Measurements from ENCODE around the gene POGZ.
"Not testable (repeated sequence)": the region's sequence is repeated elsewhere in the genome, so short reads cannot be mapped to it uniquely, and the experiment has no call there.

POGZ gene

DNA sequence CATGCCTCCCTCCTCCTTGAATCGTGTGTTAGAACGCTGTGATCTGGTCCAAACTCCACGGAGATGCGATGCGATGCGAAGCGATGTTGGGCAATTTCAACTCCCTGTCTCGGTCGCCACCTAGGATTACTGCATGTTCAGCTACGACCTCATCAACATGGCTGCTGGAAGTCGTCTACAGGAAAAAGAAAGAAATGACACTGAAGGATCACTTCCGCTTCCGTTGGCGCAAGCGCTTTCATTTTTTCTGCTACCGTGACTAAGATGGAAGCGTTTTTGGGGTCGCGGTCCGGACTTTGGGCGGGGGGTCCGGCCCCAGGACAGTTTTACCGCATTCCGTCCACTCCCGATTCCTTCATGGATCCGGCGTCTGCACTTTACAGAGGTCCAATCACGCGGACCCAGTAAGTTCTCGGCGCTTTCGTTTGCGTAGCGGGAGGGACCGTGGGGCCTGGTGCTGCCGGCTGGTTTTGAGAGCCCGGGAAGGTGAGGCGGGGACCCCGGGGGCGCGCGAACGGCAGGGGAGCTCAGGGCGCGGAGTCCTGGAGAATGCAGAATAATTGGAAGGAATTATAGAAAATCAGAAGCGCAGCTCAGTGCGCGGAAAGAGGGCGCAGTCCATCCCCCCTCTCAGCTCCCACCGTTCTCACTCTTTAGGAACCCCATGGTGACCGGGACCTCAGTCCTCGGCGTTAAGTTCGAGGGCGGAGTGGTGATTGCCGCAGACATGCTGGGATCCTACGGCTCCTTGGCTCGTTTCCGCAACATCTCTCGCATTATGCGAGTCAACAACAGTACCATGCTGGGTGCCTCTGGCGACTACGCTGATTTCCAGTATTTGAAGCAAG lies 59.7 kb downstream of the POGZ start, which contains the start of gene PSMB4:
Gene PSMB4, plus strand, starts transcription at position 250 of the 848 bp plus-strand sequence. Its CDS starts 15 bp downstream, at position 265.
- TF ChIP-seq, protein P1, sequence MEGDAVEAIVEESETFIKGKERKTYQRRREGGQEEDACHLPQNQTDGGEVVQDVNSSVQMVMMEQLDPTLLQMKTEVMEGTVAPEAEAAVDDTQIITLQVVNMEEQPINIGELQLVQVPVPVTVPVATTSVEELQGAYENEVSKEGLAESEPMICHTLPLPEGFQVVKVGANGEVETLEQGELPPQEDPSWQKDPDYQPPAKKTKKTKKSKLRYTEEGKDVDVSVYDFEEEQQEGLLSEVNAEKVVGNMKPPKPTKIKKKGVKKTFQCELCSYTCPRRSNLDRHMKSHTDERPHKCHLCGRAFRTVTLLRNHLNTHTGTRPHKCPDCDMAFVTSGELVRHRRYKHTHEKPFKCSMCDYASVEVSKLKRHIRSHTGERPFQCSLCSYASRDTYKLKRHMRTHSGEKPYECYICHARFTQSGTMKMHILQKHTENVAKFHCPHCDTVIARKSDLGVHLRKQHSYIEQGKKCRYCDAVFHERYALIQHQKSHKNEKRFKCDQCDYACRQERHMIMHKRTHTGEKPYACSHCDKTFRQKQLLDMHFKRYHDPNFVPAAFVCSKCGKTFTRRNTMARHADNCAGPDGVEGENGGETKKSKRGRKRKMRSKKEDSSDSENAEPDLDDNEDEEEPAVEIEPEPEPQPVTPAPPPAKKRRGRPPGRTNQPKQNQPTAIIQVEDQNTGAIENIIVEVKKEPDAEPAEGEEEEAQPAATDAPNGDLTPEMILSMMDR (IDR thresholded peaks at IDR 0.05; ENCODE audit: low read depth, low read length) = no peak
- peak; percentile 95 to 96 for DNase-seq (ENCODE audit: low read depth in 2 of 2)
- H3K4me3 ChIP-seq (replicated peaks in 1 of 2; ENCODE audit: low read depth in 2 of 2, low read length in 2 of 2) = peak within 1 kb of the TSS; percentile 68 to 91

- not testable (repeated sequence) for H3K4me3 ChIP-seq (replicated peaks in 1 of 2; ENCODE audit: low read depth in 2 of 2, low read length in 2 of 2)
- peak in 1 of 2 donors; percentile 38 for DNase-seq (ENCODE audit: low read depth in 2 of 2)
Measured at GRCh38 chr1:151396265-151396664, 63.0 kb downstream of the POGZ start.

DNA sequence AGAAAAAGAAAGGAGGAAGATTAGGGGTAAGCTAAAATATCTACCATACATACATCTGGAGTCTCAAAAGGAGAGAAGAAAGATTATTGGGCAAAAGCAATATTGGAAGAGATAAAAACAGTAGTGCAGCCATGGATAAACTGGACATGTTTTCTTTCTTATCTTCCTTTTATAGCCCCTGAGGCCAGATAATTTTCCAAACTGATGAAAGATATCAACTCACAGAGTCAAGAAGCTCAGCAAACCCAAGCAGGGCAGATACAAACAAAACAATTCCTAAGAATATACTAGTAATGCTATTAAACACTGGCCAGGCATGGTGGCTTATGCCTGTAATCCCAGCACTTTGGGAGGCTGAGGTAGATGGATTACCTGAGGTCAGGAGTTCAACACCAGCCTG lies 65.7 kb downstream of the POGZ start:
- no peak overlapping the region for H3K4me3 ChIP-seq (replicated peaks in 1 of 2; ENCODE audit: low read depth in 2 of 2, low read length in 2 of 2)
- TF ChIP-seq, protein P1 (IDR thresholded peaks at IDR 0.05; ENCODE audit: low read depth, low read length) = no peak
- no peak for DNase-seq (ENCODE audit: low read depth in 2 of 2)

- H3K4me3 ChIP-seq (replicated peaks in 1 of 2; ENCODE audit: low read depth in 2 of 2, low read length in 2 of 2) = no peak overlapping the region
- no peak for DNase-seq (ENCODE audit: low read depth in 2 of 2)
- TF ChIP-seq, protein P1 (IDR thresholded peaks at IDR 0.05; ENCODE audit: low read depth, low read length) = no peak
Measured at GRCh38 chr1:151391079-151391563, 68.2 kb downstream of the POGZ start.

- H3K4me3 ChIP-seq (replicated peaks in 1 of 2; ENCODE audit: low read depth in 2 of 2, low read length in 2 of 2); DNase-seq (ENCODE audit: low read depth in 2 of 2): not testable (repeated sequence)
Measured at GRCh38 chr1:151390221-151391078, 68.8 kb downstream of the POGZ start.

- no peak overlapping the region for H3K4me3 ChIP-seq (replicated peaks in 1 of 2; ENCODE audit: low read depth in 2 of 2, low read length in 2 of 2)
- TF ChIP-seq, protein P1 (IDR thresholded peaks at IDR 0.05; ENCODE audit: low read depth, low read length) = no peak
- no peak for DNase-seq (ENCODE audit: low read depth in 2 of 2)
Measured at GRCh38 chr1:151386002-151386401, 73.3 kb downstream of the POGZ start.

DNA sequence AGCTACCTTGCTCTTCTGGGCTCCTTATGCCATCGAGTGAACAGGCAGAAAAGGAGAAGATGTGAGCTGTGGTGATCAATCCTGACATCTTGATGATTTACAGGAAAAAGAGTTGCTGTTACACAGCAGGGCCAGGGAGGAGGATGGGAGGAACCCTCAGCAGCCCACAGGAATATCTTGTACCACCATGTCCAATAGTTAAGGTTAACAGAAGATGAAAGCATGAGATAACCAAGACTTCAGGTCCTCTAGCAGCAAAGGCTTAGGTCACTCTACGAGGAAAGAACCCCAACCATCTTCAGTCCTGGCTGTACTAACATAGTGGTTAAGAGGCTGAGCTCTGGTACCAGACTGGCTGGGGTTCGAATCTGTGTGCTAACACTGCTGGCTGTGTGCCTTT lies 74.7 kb downstream of the POGZ start:
- TF ChIP-seq, protein P1 (IDR thresholded peaks at IDR 0.05; ENCODE audit: low read depth, low read length) = no peak
- H3K4me3 ChIP-seq (replicated peaks in 1 of 2; ENCODE audit: low read depth in 2 of 2, low read length in 2 of 2) = no peak overlapping the region
- no peak for DNase-seq (ENCODE audit: low read depth in 2 of 2)
